Activated CD4-positive, CD25-positive, alpha-beta regulatory T cell treated with anti-CD3 and anti-CD28 coated beads, Interleukin-2, amount 50 U/mL, for 24 hours (primary cell): Measurements from ENCODE around the gene LNPEP.

Source experiments
- ATAC-seq, 2 donors: fragments of 150-1000 bp; cut with Tn5 transposase; one replicate each; pipeline ENCODE4 v1.10.0; 2021; ENCODE audit warnings: mild to moderate bottlenecking in 1 of 2, moderate library complexity in 1 of 2

The LNPEP gene

DNA sequence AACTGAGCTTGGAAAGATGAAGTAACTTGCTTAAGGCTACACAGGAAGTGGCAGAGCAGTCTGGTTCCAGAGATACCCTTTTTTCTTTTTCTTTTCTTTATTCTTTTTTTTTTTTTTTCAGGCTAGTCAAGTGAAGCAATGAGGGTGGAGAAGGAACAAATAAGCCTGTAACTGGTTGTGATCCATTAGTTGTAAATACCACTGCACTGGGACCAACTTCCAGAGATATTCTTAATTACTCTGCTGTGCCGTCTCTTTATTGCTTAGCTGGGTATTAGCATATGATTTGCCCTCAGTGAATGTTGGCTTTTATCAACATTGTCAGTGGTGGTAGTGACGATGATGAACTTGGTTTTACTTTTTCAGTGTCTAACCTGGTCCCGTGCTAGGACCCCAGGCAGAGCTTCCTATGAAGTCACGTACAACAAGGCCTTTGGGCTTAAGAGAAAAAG lies 26.7 kb downstream of the LNPEP start:
- ATAC-seq, result peak in 1 of 2 donors; percentile 12

DNA sequence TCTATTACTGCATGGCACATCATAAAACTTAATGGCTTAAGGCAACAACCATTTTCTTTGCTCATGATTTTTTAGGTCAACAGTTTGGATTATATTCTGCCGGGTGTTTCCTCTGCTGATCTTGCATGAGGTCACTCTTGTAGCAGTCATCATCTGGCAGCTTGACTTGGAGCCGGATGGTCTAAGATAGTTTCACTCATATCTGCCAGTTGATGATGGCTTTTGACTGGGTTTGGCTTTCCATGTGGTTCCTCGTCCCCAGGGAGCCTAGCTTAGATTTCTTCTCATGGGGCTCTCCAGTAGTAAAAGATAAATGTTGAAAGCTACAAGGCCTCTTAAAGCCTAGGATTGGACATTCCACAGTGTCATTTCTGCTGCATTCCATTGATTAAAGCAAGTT lies 27.4 kb downstream of the LNPEP start:
- peak; percentile 49 to 55 for ATAC-seq

DNA sequence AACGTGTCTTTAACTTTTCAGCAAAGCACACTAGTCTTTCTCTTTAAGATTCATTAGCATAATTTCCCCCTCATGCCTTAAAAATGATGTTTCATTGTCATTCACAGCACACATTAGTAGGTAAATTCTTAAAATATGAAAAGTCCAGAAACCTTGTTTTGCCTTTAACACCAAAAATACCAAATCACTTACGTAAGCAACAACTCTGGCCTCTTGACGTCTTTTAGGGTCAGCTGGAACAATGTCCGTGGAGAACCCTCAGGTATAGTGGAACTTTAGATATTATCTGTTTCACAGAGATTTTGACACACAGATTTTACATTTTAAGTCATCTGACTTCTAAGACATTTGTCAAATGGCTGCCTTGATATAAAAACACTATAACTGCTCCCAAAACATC lies 30.9 kb downstream of the LNPEP start:
- no peak for ATAC-seq

DNA sequence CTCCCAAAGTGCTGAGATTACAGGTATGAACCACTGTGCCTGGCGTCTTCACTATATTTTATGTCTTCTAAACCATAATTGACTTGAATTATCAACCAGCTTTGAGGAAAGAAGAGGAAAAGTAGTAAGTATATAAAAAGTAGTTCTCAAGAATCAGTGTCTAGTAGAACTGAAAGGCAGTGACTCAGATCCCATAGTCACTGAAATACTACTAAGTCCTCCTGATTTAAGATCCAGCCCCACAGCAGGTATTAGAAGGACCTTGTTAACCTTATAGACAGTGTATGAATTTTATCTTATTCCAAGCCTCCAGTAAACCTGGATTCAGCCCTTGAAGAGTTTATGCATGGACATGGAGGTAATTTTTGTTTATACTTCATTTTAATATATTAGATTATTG lies 31.5 kb downstream of the LNPEP start:
- peak; percentile 48 to 74 for ATAC-seq

DNA sequence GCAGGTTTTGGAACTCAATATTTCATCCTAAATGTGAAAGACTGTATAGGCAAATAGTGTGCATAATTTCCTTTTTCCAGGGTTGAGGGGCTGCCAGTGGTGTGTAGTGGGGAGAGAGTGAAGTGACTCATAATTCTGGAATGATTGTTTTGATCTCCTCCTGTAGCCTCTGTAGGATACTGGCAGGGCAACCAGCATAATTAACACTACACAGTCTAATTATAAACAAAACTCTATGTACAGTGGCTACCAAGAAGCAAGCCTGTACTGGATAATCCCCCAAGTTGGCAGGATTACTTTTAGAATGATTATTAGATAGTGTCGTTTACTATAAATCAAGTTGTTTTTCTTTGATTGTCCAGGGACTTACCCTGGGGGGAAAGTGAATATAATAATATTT lies 32.2 kb downstream of the LNPEP start:
- no peak for ATAC-seq

DNA sequence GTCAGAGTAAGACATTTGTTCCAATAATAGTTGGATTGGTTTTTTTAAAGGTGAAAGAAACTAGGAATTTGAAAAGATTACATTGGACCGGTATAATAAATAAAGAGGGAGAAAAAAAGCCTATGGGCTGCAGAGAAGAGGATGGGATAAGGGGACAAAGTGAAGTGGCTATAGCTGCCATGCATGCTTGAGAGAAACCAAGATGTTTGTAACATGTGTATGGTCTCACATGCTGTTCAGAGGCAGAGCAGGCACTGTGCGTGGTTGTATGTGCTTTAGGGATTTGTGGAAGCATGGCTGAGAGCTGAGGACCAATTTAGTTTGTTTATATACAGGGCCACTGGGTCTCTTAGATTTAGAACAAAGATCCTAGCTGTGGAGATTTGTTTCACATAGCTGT lies 32.7 kb downstream of the LNPEP start:
- no peak for ATAC-seq

DNA sequence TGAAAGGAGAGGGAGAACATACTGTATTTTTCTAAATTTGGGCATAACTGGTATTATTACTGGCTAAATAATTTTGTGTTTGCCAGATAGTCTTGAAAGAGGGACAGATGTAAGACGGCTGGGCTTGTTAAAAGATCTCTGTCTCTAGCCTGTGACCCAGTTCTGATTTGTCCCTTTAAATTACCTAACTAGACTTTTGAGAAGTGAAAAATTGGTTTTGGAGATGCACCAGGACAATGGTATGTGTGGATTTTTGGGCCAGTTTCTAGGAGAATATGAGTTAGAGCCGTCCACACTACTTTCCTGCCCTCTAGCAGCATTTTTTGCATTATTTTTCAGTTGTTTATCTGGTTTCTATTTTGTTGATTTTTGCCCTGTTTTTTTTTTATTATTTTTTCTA lies 33.5 kb downstream of the LNPEP start:
- ATAC-seq, result no peak

DNA sequence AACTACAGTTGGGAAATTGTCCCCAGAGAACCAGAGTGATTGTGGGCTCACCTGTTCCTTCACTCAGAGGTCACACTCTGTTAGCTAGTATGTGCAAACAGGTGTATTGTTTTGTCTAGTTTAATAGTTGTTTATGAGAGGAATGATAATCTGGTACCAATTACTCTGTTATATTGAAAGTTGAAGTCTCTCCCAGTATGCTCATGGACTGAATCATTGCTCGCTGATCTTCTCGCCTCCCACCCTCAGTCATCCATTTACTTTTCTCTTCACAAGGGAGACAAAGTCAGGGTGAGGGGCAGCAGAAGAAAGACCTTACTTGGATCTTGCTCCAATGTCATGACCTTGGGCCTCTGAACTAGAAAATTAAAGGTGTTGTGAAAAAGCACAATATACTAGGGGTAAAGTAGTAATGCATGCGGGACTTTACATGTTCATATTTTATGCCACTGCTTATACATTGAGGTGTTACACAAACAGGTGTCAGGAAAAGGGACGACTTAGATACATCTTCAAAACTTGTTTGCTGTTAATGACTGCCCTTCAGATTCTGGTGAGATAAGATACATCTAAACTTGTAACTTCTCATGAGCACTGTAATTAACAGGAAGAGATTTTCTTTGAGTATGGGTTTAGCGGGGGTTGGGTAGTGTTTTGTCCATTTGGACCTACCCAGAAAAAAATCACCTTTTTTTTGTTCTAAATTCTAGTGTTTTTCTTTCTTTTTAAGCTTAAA lies 36.9 kb downstream of the LNPEP start:
- peak in 1 of 2 donors; percentile 17 for ATAC-seq

DNA sequence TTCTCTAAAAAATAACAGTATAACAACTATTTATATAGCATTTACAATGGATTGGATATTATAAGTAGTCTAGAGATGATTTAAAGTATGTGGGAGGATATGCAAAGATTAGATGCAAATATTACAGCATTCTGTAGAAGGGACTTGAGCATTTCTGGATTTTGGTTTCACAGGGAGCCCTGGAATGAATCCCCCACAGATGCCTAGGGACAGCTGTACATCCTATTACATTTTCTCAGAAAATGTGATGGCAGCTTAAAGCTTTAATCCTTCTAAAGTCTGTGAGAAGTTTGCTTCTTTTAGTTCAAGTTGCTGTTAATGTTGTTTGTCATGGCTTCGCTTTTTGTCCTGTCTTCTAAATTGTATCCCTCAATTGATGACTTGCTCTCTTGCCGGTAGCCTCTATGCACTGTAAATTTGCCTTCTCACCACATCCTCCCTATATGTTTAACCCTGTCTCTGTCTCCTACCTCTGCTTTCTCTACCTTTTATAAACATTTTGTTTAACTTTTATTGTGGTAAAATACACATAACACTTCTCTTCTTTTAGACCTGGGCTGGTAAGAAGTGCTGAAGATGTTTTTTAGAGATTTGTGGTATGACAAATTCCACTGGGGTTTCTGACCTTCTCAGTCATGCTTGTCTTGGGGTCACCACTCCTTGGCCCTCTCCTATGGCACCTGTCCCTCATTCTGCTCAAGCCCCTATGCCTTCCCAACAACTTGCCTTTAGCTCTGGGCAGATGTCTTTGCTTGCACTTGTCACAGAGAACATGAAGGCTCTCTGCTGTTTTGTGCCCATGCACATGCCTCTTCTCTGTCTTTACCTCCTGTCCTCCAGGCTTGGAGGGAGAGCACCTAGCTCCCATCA lies 37.9 kb downstream of the LNPEP start:
- peak; percentile 61 to 65 for ATAC-seq

DNA sequence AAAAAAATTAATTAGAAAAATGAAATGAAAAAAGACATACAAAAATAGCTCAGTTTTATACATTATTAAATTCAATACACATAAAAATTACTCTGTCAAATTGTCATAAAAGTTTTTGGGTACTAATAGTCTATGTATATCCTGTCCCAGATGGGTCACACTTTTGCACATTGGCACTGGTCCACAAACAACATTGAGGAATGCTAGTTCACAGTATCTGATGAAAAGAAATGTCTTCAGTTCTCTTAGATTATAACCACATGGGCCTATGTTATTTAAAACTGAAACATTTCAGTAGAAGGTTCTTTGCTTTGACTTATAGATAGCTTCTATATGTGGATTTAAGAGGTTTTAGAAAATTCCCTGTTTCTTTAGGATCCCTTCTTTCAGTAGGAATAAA lies 39.8 kb downstream of the LNPEP start:
- ATAC-seq, result no peak

DNA sequence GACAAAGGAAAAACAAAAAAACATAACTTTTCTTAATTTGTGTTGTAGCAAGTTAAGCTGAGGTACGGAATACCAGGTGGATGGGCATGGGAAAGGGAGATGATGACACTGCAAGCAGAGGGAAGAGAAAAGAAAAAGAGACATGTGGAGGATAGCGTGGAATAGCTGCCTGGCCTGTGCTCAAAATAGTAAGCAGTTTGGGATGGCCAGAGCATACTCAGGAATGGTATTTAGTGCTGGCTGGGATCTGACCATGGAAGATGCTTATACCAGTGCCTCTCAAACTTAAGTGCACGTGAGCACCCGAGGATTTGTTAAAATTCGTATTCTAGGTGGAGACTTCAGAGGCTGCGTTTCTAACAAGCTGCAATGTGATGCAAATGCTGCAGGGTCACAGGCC lies 41.3 kb downstream of the LNPEP start:
- ATAC-seq, result no peak

DNA sequence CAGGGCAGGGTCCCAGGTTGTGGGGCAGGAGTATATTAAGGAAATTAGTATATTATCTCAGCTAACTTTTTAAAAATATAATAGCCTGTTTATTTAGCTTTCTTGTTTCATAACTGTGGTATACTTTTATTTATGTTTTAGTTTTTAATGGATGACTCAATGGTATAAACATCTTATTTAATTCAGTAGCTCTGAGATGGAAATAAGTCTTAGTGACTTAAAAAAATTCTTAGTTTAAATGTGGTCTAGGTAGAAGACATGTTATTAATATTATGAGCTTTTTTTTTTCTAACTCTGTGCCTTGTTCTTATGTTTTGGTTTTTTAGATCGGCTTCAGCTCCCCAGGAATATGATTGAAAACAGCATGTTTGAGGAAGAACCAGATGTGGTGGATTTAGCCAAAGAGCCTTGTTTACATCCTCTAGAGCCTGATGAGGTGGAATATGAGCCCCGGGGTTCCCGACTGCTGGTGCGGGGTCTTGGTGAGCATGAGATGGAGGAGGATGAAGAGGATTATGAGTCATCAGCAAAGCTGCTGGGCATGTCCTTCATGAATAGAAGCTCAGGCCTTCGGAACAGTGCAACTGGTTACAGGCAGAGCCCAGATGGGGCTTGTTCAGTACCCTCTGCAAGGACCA lies 43.1 kb downstream of the LNPEP start:
- ATAC-seq, result no peak

DNA sequence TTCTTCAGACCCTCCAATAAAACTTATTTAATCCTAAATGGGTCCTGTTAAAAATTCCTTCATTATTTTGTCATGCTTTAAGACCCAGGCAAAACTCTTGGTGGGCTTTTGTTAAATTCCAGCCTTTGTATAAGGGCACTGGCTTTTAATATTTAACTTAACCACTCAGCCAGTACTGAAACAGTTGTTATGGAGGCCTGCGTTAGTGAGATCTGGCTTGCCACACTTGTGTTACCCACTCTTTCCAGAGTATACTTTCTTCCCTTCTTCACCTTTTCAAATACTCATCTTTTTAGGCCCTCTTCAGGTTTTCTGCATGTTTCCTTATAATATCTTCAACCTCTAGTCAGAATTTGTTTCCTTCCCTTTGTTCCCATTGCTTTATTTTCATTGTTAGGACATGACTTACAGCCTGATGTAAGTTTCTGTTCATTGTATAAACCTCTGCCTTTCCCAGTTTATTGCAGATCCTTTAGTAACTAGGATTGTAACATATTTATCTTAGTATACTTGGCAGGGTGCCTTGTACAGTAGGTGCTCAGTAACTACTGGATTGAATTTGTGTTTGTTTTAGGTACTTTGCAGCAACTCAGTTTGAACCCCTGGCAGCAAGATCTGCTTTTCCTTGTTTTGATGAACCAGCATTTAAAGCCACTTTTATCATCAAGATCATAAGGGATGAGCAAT lies 48.8 kb downstream of the LNPEP start:
- ATAC-seq, result no peak

DNA sequence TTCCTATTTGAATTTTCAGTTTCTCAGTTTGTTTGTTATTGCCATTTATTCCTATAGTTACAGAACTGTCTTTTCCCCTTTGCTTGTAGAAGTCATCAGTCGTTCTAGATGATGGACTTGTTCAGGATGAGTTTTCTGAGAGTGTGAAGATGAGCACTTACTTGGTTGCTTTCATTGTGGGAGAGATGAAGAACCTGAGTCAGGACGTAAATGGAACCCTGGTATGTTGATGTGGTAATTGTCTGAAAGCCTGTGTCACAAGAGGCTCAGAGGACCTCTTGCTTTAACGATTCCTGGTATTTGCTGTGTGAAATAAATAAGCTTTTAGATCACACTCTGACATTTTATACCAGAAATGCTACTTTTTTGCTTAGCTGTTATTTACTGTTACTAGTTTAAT lies 50.6 kb downstream of the LNPEP start:
- peak in 1 of 2 donors; percentile 45 for ATAC-seq

DNA sequence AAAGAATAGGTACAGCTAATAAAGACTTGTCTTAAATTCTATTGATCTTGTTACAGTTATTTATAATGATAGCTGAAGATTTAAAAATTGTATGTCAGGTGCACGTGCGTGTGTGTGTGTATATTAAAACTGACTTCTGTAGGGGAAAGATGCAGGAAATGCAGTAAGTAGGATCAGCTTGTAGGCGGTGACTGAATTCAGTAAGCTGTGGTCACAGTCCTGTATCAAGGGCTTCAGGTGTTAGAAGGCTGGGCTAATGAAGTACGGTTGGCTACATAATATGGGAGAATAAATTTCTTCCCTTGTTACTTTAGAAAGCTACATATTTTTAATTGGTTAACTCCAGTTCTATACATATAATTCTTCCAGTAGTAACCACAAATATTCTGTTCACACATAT lies 54.2 kb downstream of the LNPEP start:
- ATAC-seq, result no peak

DNA sequence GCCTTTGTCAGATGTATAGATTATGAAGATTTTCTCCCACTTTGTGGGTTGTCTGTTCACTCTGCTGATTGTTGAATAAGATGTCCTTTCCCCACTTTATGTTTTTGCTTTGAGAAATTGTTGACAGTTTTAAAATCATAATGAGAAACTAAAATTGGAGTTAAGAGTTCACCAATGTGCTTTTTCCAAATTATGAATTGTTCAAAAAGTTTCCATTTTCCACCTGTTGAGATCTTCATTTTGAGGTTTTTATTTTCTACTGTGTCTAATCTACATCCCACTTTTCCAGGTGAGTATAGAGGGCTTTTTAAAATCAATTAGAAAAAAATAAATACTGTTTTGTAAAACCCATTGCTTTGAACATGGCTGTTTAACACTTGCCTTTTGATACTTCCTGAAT lies 55.8 kb downstream of the LNPEP start:
- ATAC-seq, result no peak

DNA sequence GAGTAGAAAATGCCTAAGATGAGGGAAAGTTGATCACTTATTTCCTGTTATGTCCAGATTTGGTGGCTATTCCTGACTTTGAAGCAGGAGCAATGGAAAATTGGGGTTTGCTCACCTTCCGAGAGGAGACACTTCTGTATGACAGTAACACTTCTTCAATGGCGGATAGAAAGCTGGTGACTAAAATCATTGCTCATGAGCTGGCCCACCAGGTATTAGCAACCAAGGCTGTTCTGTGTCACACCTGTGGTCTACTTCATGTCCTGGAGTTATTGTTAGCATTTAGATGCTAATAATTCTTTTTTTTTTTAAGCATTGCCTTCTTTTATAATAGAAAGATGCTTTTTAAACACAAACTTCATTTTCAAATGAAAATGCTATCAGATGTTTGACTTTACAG lies 57.9 kb downstream of the LNPEP start:
- peak; percentile 56 to 68 for ATAC-seq

DNA sequence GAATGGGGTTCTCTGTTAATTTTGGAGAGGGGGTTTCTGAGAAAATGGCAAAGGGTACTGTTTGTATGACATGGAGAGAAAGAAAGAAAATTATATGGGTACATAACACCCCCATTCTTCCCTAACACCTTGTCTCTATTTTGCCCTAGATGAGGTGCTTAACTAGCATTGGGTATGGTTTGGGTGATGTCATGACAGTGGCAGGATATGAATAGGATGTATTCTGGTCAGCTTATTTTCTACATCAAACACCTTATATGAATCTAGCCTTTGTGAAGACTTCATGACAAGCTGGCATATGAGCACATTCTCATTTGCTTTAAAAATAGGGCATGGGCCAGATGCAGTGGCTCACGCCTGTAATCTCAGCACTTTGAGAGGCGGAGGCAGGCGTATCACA lies 58.6 kb downstream of the LNPEP start:
- ATAC-seq, result peak; percentile 56 to 68

DNA sequence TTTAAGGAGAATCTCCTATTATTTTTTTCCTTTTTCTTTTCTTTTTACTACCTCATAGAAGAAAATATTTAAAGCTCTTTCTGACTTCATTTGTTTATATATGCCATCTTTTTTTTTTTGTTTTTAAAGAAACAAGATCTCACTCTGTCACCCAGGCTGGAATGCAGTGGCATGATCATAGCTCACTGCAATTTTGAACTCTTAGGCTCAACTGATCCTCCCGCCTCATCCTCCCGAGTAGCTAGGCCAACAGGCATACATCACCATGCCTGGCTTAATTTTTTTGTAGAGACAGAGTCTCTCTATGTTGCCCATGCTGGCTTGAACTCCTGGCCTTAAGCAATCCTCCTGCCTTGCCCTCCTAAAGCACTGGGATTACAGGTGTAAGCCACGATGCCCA lies 59.5 kb downstream of the LNPEP start:
- no peak for ATAC-seq

DNA sequence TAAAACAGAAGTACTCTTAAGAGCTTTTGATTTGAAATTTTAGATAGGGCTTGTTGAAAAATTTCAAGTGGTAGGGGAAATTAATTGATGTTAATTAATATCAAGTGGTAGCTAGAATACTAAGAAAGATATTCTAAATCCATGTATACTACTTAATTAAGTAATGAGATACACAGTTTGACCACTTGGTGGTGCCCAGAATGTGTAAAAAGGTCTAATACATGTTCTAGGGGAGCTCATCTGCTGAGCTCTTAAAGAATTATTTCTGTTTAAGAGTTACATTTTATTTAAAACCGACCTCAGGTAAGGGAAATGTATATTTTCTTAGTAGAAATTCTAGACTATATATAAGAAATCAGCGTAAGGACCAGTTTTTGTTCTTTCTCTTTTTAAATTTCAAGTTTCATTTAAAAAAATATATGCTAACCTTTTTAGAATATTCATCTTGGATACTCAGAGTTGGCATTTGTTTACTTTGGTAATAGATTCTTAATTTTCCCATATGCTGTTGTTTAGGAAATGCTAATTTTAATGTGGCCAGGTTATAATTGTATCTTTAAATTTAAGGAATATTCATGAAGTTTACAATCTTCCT lies 61.5 kb downstream of the LNPEP start:
- ATAC-seq, result peak in 1 of 2 donors; percentile 58

DNA sequence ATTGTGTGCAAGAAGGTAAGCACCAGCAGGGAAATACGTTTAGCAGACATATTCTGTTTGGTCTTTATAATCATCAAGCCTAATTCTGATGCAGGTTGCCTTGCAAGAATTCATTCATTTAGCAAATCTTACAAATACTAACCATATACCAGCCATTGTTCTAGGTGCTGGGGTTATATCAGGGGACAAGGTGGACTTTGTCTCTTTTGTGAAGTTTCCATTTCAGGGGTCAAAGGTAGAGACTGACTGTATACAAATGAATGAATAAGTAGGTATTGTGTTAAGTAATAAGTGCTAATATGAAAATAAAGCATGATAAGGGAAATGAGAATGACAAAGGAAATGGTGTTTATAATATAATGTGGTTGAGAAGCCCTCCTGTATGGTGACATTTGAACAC lies 64.0 kb downstream of the LNPEP start:
- no peak for ATAC-seq

DNA sequence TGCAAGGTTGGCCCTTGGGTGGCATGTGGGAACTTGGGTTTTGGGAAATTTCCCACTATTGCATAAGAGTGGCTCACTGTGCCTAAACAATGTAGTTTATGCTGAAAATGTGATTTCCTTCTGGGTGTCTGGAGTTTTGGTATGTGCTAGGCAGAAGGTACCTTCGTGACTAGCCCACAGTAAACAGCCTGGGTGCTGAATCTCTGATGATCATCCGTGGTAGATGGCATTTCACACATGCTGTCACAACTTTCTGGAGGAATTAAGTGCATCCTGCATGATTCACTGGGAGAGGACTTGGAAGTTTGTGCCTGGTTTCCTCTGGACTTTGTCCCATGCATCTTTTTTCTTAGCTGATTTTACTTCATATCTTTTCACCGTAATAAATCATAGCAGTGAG lies 64.5 kb downstream of the LNPEP start:
- no peak for ATAC-seq

DNA sequence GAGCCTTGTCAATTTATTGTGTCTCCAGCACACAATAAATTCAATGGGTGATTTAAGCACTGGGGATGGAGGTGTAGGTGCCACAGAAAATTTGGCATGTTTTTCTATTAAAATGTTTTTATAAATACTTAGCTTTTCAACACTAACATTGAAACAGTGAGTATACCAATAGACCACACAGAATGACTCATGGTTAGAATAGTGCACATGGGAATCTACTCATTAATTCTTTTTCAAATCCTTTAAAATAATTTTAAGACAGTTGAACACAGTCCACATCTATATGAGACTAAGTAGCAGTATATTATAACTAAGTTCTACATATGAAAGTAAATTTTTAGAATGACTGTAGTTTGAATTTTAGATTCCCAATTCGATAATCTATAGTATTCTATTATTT lies 67.1 kb downstream of the LNPEP start:
- ATAC-seq, result peak; percentile 33 to 41
